OCI-LY3 (cell line): ENCODE measurements around the gene NCOR2.
A peak's percentile ranks its signal among the peaks of the same experiment; 100 is the strongest.

Experiments
- H2AFZ ChIP-seq: fragments of 200-600, 300-600 bp; shearing (Covaris generic); 2 replicates; pipeline ENCODE4 v1.6.0; 2014; ENCODE audit warnings: antibody characterized with exemption, low read depth, low read length
- H3K27ac ChIP-seq: fragments of 200-600, 300-600 bp; sonication (generic); 2 replicates; pipeline ENCODE4 v1.5.1; 2014; ENCODE audit warnings: mild to moderate bottlenecking, low read length, moderate library complexity, mixed read lengths
- H3K27me3 ChIP-seq: fragments of 200-600, 300-600 bp; sonication (generic); 2 replicates; pipeline ENCODE4 v1.6.1; 2014; ENCODE audit warnings: low read depth, low read length, mixed read lengths
- H3K36me3 ChIP-seq: fragments of 200-600, 300-600 bp; sonication (generic); replicated peaks from 2 replicates; pipeline ENCODE3; 2014; ENCODE audit warnings: low read depth, low read length, mixed read lengths
- H3K4me1 ChIP-seq: fragments of 300-600, 200-600 bp; sonication (generic); 2 replicates; pipeline ENCODE4 v1.6.1; 2014; ENCODE audit warnings: low read length, mixed read lengths
- H3K4me2 ChIP-seq: fragments of 200-600, 300-600 bp; sonication (generic); 2 replicates; pipeline ENCODE4 v1.6.1; 2014; ENCODE audit warnings: low read length, mixed read lengths
- H3K4me3 ChIP-seq: fragments of 300-600, 200-600 bp; sonication (generic); 2 replicates; pipeline ENCODE4 v1.5.1; 2014; ENCODE audit warnings: antibody characterized with exemption, mild to moderate bottlenecking, low read length, moderate library complexity
- H3K79me2 ChIP-seq: fragments of 300-600, 200-600 bp; shearing (Covaris generic); 2 replicates; pipeline ENCODE4 v1.6.1; 2014; ENCODE audit warnings: mild to moderate bottlenecking, low read length, mixed read lengths
- H3K9ac ChIP-seq: fragments of 300-600, 200-600 bp; shearing (Covaris generic); 2 replicates; pipeline ENCODE4 v1.6.0; 2014; ENCODE audit warnings: mild to moderate bottlenecking, low read length, moderate library complexity
- H3K9me3 ChIP-seq: fragments of 200-600, 300-600 bp; shearing (Covaris generic); 2 replicates; pipeline ENCODE4 v1.6.1; 2014; ENCODE audit warnings: low read length, mixed read lengths; ENCODE audit not compliant: insufficient read depth
- H4K20me1 ChIP-seq: fragments of 200-600, 300-600 bp; sonication (generic); 2 replicates; pipeline ENCODE4 v1.6.1; 2016; ENCODE audit warnings: low read length, mixed read lengths; ENCODE audit not compliant: insufficient read depth
- CTCF ChIP-seq: fragments of 200-600, 300-600 bp; sonication (generic); IDR thresholded peaks from 2 replicates; pipeline ENCODE4 v1.5.1; 2014; ENCODE audit warnings: antibody characterized with exemption, low read length, low read depth
- EZH2phosphoT487 ChIP-seq: fragments of 200-600 bp; shearing (Covaris generic); IDR thresholded peaks from 2 replicates; pipeline ENCODE4 v1.6.1; 2018; ENCODE audit warnings: antibody characterized with exemption, mixed run types, low read depth

Gene NCOR2

DNA sequence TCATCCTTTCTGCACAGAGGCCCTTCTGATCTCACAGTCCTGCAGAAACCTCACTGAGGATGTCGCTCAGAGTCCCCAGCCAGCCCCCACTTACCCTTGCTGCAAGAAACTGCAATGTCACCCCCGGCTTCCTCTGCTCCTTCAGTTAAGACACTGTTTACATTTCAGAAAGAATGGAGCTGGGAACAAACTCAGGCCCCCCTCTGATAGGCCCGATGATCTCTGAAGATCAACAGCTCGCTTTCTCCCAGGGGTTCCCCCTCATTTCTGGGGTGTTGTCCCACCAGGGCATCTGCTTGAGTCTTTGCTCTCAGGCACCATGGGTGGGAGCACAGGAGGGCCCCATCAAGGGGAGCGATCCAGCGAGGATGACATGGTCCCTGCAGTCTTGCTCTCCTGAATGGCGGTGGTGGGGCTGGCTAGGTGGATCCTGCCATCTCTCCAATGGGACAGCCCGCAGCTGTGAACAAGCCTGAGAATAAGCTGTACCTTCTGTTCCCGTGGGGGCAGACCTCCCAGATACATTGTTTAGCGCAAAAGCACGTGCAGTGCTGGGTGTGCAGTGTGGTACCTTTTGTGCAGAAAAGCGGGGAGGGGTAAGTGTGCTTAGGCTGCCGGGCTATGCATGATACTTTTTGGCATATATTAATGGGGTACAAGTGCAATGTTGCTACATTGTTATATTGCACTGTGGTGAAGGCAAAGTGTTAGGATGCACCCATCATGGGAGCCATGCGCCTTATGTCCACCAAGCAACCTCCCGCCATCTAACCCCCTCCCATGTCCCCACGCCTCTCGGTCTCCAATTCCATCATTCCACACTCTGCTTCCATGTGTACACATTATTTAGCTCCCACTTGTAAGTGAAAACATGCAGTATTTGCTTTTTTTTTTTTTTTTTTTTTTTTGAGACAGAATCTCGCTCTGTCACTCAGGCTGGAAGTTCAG, 6.7 kb upstream of the NCOR2 start:
- no peaks in the 10 kb centered on the region for H3K79me2 ChIP-seq
- H3K27me3 ChIP-seq: peaks cover 11% of the 10 kb centered on the region
- no peak for TF ChIP-seq CTCF
- TF ChIP-seq EZH2phosphoT487: no peak
- no peaks in the 10 kb centered on the region for H3K36me3 ChIP-seq
- H2AFZ ChIP-seq: no peak overlapping the region
- no peak overlapping the region for H3K4me3 ChIP-seq
- H3K4me1 ChIP-seq: peaks cover 6% of the 10 kb centered on the region
- no peaks in the 10 kb centered on the region for H4K20me1 ChIP-seq
- H3K9ac ChIP-seq: no peak overlapping the region
- H3K4me2 ChIP-seq: no peak overlapping the region
- no peaks in the 10 kb centered on the region for H3K9me3 ChIP-seq
- H3K27ac ChIP-seq: no peak overlapping the region

DNA sequence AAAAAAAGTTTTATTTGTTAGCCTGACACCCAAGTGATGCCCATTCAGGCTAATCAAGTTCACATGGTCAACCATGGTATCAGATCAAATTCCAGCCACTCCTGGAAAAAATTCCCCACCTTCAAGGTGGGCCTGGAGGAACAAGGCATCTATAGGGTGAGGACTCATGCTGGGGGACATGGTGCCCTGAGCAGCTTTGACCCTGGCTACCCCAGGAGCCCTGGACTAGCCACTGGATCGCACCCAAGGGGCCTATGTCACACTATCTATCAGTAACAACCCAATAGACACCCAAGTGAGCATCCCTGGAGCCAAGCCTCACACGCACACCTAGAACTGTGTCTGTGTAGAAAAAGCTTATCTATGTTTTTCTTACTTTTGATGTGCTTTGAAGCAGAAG, 4.1 kb upstream of the NCOR2 start:
- Histone ChIP-seq H3K27me3 (peaks cover 8% of the 10 kb centered on the region), H3K79me2 (peaks cover 8% of the 10 kb centered on the region), H3K4me3 (no peak overlapping the region), H3K4me1 (peaks cover 11% of the 10 kb centered on the region), H3K36me3 (no peaks in the 10 kb centered on the region), H2AFZ (no peak overlapping the region), H4K20me1 (peaks cover 2% of the 10 kb centered on the region; the same call in 1 of the 2 replicates), H3K9me3 (no peaks in the 10 kb centered on the region), H3K9ac (no peak overlapping the region), H3K27ac (no peak overlapping the region), H3K4me2 (no peak overlapping the region)
- TF ChIP-seq EZH2phosphoT487 (no peak), CTCF (no peak)

- no peak for TF ChIP-seq EZH2phosphoT487
- no peak for TF ChIP-seq CTCF
- no peak overlapping the region for H3K4me2 ChIP-seq
- H2AFZ ChIP-seq: no peak overlapping the region
- no peak overlapping the region for H3K9ac ChIP-seq
- peaks cover 15% of the 10 kb centered on the region for H3K79me2 ChIP-seq
- H4K20me1 ChIP-seq: peaks cover 9% of the 10 kb centered on the region
- H3K27me3 ChIP-seq: peaks cover 3% of the 10 kb centered on the region
- no peak overlapping the region for H3K4me3 ChIP-seq
- H3K4me1 ChIP-seq: peaks cover 11% of the 10 kb centered on the region
- H3K27ac ChIP-seq: no peak overlapping the region
- no peaks in the 10 kb centered on the region for H3K36me3 ChIP-seq
- H3K9me3 ChIP-seq: no peaks in the 10 kb centered on the region
Observed at GRCh38 chr12:124570810-124571209, 3.4 kb upstream of the NCOR2 start.

DNA sequence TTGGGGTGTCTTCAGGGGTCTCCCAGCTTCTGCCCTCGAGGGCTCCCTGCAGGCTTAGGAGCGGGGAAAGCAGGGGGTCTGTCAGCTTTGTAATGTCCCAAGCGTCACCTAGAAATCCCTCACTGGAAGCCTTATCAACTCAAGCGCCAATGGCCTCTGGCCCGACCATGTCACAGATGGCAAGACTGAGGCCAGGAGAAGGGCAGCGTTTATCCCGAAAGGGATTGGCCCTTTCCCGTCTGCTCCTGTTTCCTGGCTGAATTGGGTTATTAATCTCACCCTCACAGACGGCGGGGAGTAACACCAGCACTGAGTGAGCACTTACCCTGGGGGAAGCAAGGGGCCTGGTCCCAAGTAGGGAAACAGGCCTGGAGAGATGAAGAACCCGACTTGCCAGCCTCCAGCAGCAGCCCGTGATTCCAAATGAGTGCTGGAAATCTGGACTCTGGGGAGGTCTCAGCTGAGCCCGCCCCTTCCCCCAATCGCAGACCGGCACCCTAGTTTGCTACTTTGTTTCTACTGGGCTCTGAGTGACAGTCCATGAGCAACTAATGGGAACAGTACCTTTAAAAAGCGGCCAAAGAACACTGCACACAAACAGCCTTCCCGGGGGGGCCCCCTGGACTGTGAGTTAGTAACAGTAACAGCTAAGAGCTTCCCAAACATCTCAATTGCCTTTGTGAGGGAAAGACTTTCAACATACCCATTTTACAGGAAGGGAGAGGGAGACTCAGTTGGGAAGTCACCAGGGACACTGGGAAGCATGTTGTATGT, 2.1 kb upstream of the NCOR2 start:
- Histone ChIP-seq H2AFZ (no peak overlapping the region), H3K4me2 (peak overlapping the region; percentile 98), H4K20me1 (peaks cover 21% of the 10 kb centered on the region), H3K4me3 (peak overlapping the region; percentile 89), H3K36me3 (no peaks in the 10 kb centered on the region), H3K4me1 (peaks cover 23% of the 10 kb centered on the region), H3K9ac (peak overlapping the region; percentile 90), H3K79me2 (peaks cover 28% of the 10 kb centered on the region), H3K27me3 (peaks cover 3% of the 10 kb centered on the region), H3K27ac (peak overlapping the region; percentile 82; the same call in 1 of the 2 replicates), H3K9me3 (no peaks in the 10 kb centered on the region)
- TF ChIP-seq EZH2phosphoT487 (no peak), CTCF (no peak)
